HepG2 (cell line): ENCODE measurements around the gene MBTPS1. TPM values are rescaled to one million over a fixed set of nuclear protein-coding genes. Genes with fewer than 3 reads are reported as not detected.
A peak's percentile ranks its signal among the peaks of the same experiment; 100 is the strongest.

Experiments used
- DNMT3B ChIP-seq: conservative IDR thresholded peaks from 2 replicates; pipeline ENCODE4 v1.6.1; 2016; ENCODE audit warnings: missing biosample characterization, control low read depth
- ETV5 ChIP-seq: IDR thresholded peaks from 2 replicates; pipeline ENCODE4 v1.6.1; 2018; ENCODE audit warnings: missing biosample characterization, missing genetic modification reagents, inconsistent platforms, borderline replicate concordance
- ETV6 ChIP-seq: sonication (generic); formaldehyde crosslinking; conservative IDR thresholded peaks from 2 replicates; pipeline ENCODE4 v1.4.0; 2020; ENCODE audit warnings: missing genetic modification reagents
- GABPA ChIP-seq, 2 experiments: IDR thresholded peaks; 2 replicates each; pipeline ENCODE4 v1.6.1; 2011 to 2016; ENCODE audit warnings: low read depth in 2 of 2, low read length in 1 of 2, missing biosample characterization in 1 of 2, missing genetic modification characterization in 1 of 2
- GTF3A ChIP-seq: sonication (generic); formaldehyde crosslinking; conservative IDR thresholded peaks from 2 replicates; pipeline ENCODE4 v1.4.0; 2020; ENCODE audit warnings: mild to moderate bottlenecking, missing genetic modification reagents
- HNRNPH1 ChIP-seq: fragments of 200-400 bp; formaldehyde crosslinking; optimal IDR thresholded peaks from 2 replicates; pipeline ENCODE3; 2017; ENCODE audit warnings: mild to moderate bottlenecking, low read depth, low read length
- JARID2 ChIP-seq: sonication (generic); formaldehyde crosslinking; IDR thresholded peaks from 2 replicates; pipeline ENCODE4 v1.8.1; 2023; ENCODE audit warnings: missing genetic modification reagents, inconsistent platforms; ENCODE audit not compliant: insufficient replicate concordance
- KDM5B ChIP-seq: sonication (generic); formaldehyde crosslinking; IDR thresholded peaks from 2 replicates; pipeline ENCODE4 v1.4.0; 2020; ENCODE audit warnings: missing genetic modification reagents, mild to moderate bottlenecking, borderline replicate concordance
- KLF15 ChIP-seq: sonication (generic); formaldehyde crosslinking; IDR thresholded peaks from 2 replicates; pipeline ENCODE4 v1.8.1; 2023; ENCODE audit warnings: borderline replicate concordance, mild to moderate bottlenecking, inconsistent platforms, missing genetic modification reagents, mixed read lengths
- MTA1 ChIP-seq: sonication (generic); formaldehyde crosslinking; IDR thresholded peaks from 2 replicates; pipeline ENCODE4 v1.4.0; 2020; ENCODE audit warnings: missing genetic modification reagents, mild to moderate bottlenecking, borderline replicate concordance
- RNF2 ChIP-seq: fragments of 450-650 bp; conservative IDR thresholded peaks from 2 replicates; pipeline ENCODE4 v1.6.1; 2016; ENCODE audit warnings: low read depth
- RNF219 ChIP-seq: sonication (generic); formaldehyde crosslinking; IDR thresholded peaks from 2 replicates; pipeline ENCODE4 v1.5.0; 2020; ENCODE audit warnings: mild to moderate bottlenecking, missing genetic modification reagents
- SMAD9 ChIP-seq: sonication (generic); formaldehyde crosslinking; IDR thresholded peaks from 2 replicates; pipeline ENCODE4 v1.5.1; 2020; ENCODE audit warnings: mild to moderate bottlenecking, missing genetic modification reagents
- SMARCC2 ChIP-seq: fragments of 450-650 bp; IDR thresholded peaks from 2 replicates; pipeline ENCODE4 v1.6.1; 2017; ENCODE audit warnings: antibody characterized with exemption, mild to moderate bottlenecking
- SRSF9 ChIP-seq: fragments of 200-400 bp; formaldehyde crosslinking; IDR thresholded peaks from 2 replicates; pipeline ENCODE4 v1.6.1; 2018; ENCODE audit warnings: borderline replicate concordance, mild to moderate bottlenecking, low read depth, low read length; ENCODE audit not compliant: insufficient read depth, poor library complexity, severe bottlenecking
- ZFAT ChIP-seq: sonication (generic); formaldehyde crosslinking; conservative IDR thresholded peaks from 2 replicates; pipeline ENCODE4 v1.8.1; 2023; ENCODE audit warnings: missing genetic modification reagents, inconsistent platforms
- ZMYM2 ChIP-seq: sonication (generic); formaldehyde crosslinking; IDR thresholded peaks from 2 replicates; pipeline ENCODE4 v1.8.0; 2022; ENCODE audit warnings: mild to moderate bottlenecking, missing genetic modification reagents
- ZMYM4 ChIP-seq: sonication (generic); formaldehyde crosslinking; IDR thresholded peaks from 2 replicates; pipeline ENCODE4 v1.8.1; 2023; ENCODE audit warnings: mild to moderate bottlenecking, missing genetic modification reagents
- ZNF160 ChIP-seq: sonication (generic); formaldehyde crosslinking; IDR thresholded peaks from 2 replicates; pipeline ENCODE4 v1.8.0; 2022; ENCODE audit warnings: mild to moderate bottlenecking, inconsistent platforms, missing genetic modification reagents
- ZNF253 ChIP-seq: sonication (generic); formaldehyde crosslinking; IDR thresholded peaks from 2 replicates; pipeline ENCODE4 v1.8.0; 2022; ENCODE audit warnings: mild to moderate bottlenecking, missing genetic modification reagents, borderline replicate concordance
- ZNF484 ChIP-seq: sonication (generic); formaldehyde crosslinking; IDR thresholded peaks from 2 replicates; pipeline ENCODE4 v1.5.1; 2020; ENCODE audit warnings: mild to moderate bottlenecking, low read depth, missing genetic modification reagents, borderline replicate concordance
- ZNF563 ChIP-seq: sonication (generic); formaldehyde crosslinking; IDR thresholded peaks from 2 replicates; pipeline ENCODE4 v1.8.0; 2022; ENCODE audit warnings: mild to moderate bottlenecking, moderate library complexity, missing genetic modification reagents
- ZNF7 ChIP-seq: IDR thresholded peaks from 2 replicates; pipeline ENCODE4 v1.6.1; 2016; ENCODE audit warnings: missing biosample characterization, missing genetic modification reagents
- ZNF709 ChIP-seq: sonication (generic); formaldehyde crosslinking; IDR thresholded peaks from 2 replicates; pipeline ENCODE4 v1.5.0; 2020; ENCODE audit warnings: mild to moderate bottlenecking, missing genetic modification reagents
- polyA plus RNA-seq, 8 experiments: library from polyadenylated mRNA; depleted of rRNA in 3 of 8; stranded (reverse) in 7 of 8; unstranded in 1 of 8; fragments of >200 nt; fragmentation: Illumina TruSeq in 4 of 8; extraction: Trizol in 4 of 8; gene quantifications; 2 replicates each; pipeline versions ENCODE4 v1.2.1 to v1.2.3, GENCODE V29; 2011 to 2016; ENCODE audit warnings: low read depth in 4 of 8, missing spikeins in 1 of 8, mixed read lengths in 1 of 8; ENCODE audit not compliant: insufficient read depth in 1 of 8
- total RNA-seq, 5 experiments: library from RNA; depleted of rRNA; stranded (reverse); fragments of >200 nt; fragmentation: Illumina TruSeq; extraction: Trizol; gene quantifications; 2 replicates each; pipeline ENCODE4 v1.2.3, GENCODE V29; 2016; ENCODE audit warnings: low read depth in 1 of 5
- TF ChIP-seq, protein P1 (sequence below): sonication (generic); formaldehyde crosslinking; IDR thresholded peaks from 2 replicates; pipeline ENCODE4 v1.8.1; 2022; ENCODE audit warnings: mild to moderate bottlenecking, missing genetic modification reagents
- TF ChIP-seq, protein P2 (sequence below): sonication (generic); formaldehyde crosslinking; IDR thresholded peaks from 2 replicates; pipeline ENCODE4 v1.5.0; 2020; ENCODE audit warnings: missing genetic modification reagents

MBTPS1 gene
- total and polyA plus RNA-seq, 2 of the 13 experiments (the other 11 are each of a cell fraction or from before 2014, with no cell fraction given): 56.7 to 91.3 TPM

GRCh38 chr16:84144859-84145639 is 28.3 kb upstream of the MBTPS1 start, which contains the start of the genes DNAAF1 and HSDL1 (continued):
- TF ChIP-seq RNF219 (CRISPR knock-in tag) (no peak), ZNF563 (CRISPR knock-in tag) (peak; percentile 48; the same call in 1 of the 2 replicates), ZFAT (CRISPR knock-in tag) (no peak), GABPA (IDR thresholded peaks at IDR 0.05; ENCODE audit: low read depth, low read length) (no peak), GABPA (CRISPR knock-in tag; IDR thresholded peaks at IDR 0.05; ENCODE audit: low read depth) (no peak), ZNF253 (CRISPR knock-in tag) (no peak; the same call in 1 of the 2 replicates), SMARCC2 (no peak), ETV5 (CRISPR knock-in tag) (no peak), SRSF9 (no peak), JARID2 (CRISPR knock-in tag) (no peak), DNMT3B (CRISPR knock-in tag) (no peak), ZNF709 (no peak), HNRNPH1 (no peak), ZMYM4 (CRISPR knock-in tag) (peak; percentile 28; the same call in 1 of the 2 replicates), RNF2 (no peak), KLF15 (CRISPR knock-in tag) (0 out of 2 replicates have a peak, but pooled peaks have one; percentile 16), ZNF484 (CRISPR knock-in tag) (no peak), ZMYM2 (CRISPR knock-in tag) (no peak), SMAD9 (no peak; the same call in 1 of the 2 replicates), MTA1 (CRISPR knock-in tag) (no peak), ZNF160 (CRISPR knock-in tag) (no peak; the same call in 1 of the 2 replicates), ZNF7 (CRISPR knock-in tag) (no peak), KDM5B (CRISPR knock-in tag) (peak; percentile 27; the same call in 1 of the 2 replicates), GTF3A (0 out of 2 replicates have a peak, but pooled peaks have one; percentile 56), ETV6 (CRISPR knock-in tag) (no peak)
- TF ChIP-seq, protein P1, sequence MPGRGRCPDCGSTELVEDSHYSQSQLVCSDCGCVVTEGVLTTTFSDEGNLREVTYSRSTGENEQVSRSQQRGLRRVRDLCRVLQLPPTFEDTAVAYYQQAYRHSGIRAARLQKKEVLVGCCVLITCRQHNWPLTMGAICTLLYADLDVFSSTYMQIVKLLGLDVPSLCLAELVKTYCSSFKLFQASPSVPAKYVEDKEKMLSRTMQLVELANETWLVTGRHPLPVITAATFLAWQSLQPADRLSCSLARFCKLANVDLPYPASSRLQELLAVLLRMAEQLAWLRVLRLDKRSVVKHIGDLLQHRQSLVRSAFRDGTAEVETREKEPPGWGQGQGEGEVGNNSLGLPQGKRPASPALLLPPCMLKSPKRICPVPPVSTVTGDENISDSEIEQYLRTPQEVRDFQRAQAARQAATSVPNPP: no peak
- TF ChIP-seq, protein P2, sequence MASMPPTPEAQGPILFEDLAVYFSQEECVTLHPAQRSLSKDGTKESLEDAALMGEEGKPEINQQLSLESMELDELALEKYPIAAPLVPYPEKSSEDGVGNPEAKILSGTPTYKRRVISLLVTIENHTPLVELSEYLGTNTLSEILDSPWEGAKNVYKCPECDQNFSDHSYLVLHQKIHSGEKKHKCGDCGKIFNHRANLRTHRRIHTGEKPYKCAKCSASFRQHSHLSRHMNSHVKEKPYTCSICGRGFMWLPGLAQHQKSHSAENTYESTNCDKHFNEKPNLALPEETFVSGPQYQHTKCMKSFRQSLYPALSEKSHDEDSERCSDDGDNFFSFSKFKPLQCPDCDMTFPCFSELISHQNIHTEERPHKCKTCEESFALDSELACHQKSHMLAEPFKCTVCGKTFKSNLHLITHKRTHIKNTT (CRISPR knock-in tag): no peak
